DMS114 treated with DMSO at 0.1 percent for 48 hours (cell line): Measurements from ENCODE around the gene NT5DC1.

ENCODE experiments used
- DNase-seq: peaks from one replicate; lab custom pipeline; 2025; ENCODE audit not compliant: unreplicated experiment; lab: John Stamatoyannopoulos, UW

The NT5DC1 gene

GRCh38 chr6:116189472-116189871 is 88.8 kb downstream of the NT5DC1 start:
- DNase-seq, result no peak

- DNase-seq, result no peak
Observed at GRCh38 chr6:116190550-116190949, 89.9 kb downstream of the NT5DC1 start.

DNA sequence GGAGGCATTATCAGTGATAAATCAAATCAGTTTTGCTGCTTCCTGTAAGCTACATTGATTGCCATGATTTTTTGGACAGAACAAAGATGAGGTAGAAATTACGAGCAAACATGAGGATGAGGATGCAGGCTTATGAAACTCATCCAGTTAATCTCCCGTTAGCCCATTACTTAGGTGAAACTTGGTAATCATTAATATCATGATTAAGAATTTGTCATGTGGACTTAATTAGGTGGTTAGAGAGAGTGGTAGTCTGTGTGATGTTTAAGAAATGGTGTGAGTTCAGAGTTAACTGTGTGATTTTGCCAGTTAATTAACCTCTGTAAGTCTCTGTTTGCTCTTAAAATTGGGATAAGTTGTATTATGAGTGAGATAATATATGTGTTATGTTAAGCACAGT is 91.2 kb downstream of the NT5DC1 start:
- no peak for DNase-seq

DNA sequence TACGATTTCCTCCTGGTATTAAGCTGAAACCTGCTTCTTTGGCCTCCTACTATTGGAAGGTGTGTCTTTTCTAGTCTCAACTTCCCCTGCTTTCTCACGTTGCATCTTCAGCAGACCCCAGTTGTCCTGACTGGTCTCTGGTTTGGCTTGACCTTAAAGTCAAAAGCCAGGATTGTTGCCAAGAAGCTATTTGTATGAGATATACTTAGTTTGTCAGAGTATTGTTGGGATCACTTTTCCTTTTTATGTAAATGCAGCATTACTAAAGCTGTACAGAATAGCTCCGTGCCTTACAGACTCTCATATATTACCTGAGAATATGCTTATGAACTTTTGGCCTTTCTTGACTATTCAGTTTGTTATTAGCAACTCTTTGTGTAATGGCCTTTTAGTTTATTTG is 92.1 kb downstream of the NT5DC1 start:
- DNase-seq, result no peak

DNA sequence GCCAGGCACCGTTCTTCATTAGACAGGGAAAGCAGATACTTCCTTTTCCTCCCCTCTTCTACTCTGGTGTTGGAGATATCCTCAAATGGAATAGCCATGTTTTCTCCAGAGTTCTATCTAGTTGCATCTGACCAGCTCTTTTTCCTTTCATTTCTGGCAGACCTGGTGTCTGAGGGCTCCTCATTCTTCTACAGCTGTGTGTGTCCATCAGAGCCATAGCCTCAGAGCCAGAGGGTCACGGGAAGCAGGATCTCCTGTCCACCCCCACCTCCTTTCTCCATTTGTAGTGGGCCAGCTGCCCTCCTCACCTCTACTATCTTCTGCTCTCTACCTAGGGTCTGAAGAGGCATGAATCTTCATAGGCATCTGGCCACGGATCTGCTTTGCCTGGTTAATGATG is 96.2 kb downstream of the NT5DC1 start:
- no peak for DNase-seq

GRCh38 chr6:116200619-116201249 is 100.1 kb downstream of the NT5DC1 start:
- no peak for DNase-seq

DNA sequence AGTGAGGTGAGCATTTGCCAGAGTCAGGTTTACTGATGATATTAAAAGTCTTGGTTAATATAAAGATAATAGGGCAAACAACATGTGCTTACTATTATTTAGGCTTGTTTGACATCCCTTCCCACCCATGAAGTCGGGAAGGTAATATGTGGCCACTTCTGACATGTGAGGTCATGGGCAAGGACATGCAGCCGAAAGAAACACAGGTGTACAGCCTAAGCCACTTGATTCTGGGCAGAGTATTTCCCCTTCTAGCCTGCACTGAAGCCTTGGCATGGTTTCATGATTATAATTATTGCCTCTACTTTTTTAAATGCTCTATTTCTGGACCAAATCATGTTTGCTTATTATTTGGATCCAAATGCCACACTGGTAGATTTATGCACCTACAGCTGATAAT is 100.9 kb downstream of the NT5DC1 start:
- DNase-seq, result no peak

DNA sequence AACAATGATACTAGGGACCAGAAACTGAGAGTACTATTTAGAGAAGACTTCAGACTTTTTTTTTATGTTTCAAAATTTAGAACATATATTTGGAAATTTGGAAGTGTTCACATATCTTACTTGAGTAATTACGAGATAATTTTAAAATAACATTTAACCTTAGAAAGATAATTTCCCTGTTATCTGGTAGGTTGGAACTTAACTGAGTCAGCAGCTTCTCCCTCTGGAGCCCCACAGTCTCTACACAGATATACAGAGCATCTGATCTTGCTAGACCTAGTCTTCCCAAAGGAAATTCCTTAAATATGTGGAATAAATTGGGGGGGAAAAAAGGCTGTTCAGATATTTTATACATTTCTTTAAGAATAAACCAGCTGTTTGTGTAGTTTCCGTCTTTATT is 104.6 kb downstream of the NT5DC1 start:
- DNase-seq, result no peak

- DNase-seq, result no peak
Observed at GRCh38 chr6:116206231-116206903, 105.7 kb downstream of the NT5DC1 start.

DNA sequence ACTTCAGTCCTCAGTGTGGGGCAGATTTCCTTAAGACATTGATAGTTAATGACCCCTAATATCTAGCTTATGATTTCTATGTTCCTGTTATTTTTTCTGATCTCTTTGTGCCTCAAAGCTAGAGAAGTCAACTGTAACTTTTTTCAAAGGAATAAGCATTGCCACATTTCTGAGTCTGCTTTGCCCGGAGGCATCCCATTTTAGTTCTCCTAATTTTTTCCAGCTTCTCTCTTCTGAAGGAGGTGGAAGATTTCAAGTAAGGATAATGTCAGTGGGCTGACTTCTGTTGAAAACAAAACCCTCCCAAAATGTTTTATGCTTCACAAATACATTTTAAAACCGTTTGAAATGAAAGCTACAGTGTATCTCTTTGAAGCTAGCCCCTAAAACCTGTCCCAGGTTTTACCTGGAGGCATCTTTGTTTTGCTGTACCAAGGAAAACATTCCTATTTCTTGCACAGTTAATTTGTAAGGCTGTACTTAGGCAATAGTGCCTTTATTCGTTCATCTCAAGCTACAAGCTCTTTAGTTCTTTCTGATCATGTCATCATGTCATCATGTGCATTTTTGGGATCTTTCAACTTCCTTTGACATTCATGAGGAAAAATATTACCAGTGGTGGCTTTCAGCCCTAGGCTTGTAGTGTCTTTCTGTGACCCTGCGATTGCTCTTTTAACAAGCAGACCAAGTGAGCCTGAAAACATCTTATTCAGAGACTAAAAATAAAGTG is 107.6 kb downstream of the NT5DC1 start:
- DNase-seq, result no peak

GRCh38 chr6:116210316-116210715 is 109.7 kb downstream of the NT5DC1 start:
- no peak for DNase-seq

DNA sequence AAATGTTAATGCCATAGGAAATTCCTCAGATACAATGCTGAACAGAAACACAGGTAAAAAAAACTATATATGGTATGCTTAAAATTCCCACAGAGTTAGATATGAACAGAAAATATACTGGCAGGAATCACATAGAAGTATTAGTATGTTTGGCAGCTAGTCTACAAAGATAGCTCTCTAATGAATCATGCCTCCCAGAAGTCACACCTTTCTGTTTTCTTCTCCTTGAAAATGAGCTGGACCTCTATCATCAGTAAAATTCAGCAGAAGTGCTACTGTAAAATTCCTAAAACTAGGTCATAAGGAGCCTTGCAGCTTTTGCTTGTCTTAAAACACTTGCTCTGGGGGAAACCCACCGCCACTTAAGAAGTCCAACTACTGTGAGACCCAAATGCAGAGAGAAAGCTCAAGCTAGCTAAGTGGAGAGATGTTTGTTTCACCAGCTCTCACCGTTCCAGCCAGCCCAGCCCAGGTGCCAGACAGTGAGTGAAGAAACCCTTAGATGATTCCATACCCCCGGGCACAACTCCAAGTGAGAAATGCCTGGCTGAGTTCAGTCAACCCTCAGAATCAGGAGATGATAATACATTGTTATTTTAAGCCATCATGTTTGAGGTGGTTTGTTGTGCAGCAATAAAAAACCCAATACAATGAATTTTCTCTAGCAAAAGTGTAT is 110.2 kb downstream of the NT5DC1 start:
- DNase-seq, result no peak

- no peak for DNase-seq
Observed at GRCh38 chr6:116214681-116215080, 114.0 kb downstream of the NT5DC1 start.

DNA sequence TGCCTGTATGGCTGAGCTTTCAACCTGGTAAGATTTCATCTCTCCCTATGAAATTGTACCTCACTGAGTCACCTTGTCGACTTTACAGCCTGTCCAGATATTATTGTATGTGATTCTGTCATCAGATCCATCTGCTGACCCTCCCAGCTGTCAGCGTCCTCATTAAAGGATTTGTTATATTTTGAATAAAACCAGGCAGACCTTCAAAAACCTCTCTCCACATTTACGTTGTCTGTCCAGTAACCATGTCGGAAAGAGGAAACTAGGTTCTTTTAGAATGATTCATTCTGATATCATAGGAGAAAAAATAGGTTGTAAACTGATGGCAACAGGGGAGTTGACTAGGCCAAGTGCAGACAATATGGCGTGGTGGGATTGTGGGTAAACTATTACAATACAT is 114.8 kb downstream of the NT5DC1 start:
- no peak for DNase-seq

DNA sequence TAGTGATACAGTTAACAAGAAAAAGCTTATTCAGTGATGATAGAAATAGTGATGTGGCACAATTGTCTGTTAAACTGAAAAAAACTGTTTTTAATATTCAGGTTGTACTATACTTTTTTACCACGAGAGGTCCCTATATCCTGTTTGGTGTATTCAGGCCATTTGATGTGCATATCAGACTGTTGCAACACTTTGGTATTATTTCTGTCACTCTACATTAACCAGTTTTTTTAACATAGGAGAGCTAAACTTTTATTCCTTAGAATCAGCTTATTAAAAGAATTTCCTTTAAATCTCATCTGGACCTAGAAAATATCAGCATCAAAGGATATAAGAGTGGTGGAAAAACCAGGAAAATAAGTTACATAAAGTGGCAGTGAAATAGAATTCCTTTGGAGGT is 116.4 kb downstream of the NT5DC1 start:
- DNase-seq, result peak; percentile 36

DNA sequence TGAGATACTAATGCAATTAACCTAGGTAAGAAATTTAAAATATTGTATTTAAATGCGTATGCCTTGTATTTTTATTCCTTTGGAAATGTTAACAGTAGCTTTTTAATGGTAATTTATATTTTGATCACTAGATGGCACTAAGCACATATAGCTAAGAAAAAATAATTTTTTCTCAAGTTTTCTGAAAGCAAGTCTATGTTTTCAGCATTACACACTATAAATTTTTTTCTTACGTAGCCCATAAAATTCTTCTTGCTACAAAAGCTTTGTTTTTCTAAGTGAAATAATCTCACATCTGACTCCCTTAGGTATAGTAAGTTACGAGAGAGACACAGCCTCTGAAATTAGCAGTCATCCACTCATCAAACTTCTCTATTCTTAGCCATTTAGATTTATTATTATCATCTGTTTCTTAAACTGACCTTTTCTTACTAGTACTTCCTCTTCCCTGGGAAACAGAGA is 117.5 kb downstream of the NT5DC1 start:
- peak; percentile 31 for DNase-seq

DNA sequence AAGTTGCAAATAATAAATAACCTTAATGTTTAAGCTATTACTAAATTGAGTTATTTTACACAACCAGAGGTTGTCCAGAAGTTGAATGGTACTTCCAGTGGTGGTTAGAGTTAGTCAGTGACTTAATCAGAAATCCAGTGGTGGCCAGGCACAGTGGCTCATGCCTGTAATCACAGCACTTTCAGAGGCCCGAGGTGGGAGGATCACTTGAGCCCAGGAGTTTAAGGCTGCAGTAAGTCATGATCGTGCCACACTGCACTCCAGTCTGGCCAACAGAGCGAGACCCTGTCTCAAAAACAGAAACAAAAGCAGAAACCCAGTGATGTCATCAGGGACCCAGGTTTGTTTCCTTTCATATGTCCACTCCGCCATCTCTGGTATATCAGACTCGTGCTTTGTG is 118.2 kb downstream of the NT5DC1 start:
- no peak for DNase-seq

DNA sequence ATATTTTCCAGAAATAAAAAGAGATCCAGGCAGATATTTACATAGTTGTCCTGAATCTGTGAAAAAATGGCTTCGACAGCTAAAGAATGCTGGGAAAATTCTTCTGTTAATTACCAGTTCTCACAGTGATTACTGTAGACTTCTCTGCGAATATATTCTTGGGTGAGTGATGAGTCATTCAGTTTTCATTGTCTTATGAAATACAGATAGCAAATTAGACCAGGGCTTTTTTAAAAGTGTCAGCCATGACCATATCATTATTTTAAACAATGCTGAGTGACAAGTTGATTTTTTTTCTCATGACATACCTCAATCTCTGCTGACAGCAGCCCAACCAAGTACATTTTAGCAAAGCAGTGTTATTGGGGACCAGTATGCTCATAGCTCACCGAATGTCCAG is 120.4 kb downstream of the NT5DC1 start:
- DNase-seq, result no peak

DNA sequence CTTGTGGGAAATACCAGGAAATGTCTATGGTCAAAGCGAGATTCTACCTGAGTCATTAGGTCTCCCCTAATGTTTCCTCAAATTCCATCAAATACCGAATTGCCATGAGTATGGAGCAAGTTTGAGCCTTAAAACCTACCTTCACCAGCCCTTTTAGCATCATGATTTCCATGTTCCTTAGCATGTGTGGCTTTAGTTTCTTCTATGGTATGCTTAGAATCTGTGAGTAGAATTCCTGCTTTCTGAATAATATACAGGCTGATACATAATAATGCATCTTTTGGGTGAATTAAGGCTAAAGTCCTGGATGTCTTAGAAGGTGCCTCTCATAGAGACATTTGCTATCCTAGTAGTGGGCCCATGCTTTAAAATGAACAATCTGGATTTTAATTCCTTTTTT is 121.3 kb downstream of the NT5DC1 start:
- DNase-seq, result no peak

DNA sequence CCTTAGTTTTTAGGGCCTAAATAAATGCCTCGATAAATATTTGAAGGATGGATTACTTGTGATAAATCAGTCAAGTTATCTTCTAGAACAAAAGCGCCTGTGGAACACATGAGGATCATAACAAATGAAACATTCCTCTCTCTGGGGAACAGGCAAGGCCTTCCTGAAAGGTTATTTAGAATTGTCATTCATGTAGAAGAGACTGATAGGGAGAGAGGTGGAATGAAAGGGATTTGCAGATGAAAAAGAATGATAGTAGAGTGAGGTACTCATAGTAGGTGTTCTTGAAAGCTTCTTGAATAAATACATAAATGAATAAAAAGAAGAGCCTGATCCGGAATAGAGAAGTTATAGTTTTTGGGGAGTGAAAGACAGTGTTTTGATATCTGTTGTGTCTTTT is 122.7 kb downstream of the NT5DC1 start:
- no peak for DNase-seq

DNA sequence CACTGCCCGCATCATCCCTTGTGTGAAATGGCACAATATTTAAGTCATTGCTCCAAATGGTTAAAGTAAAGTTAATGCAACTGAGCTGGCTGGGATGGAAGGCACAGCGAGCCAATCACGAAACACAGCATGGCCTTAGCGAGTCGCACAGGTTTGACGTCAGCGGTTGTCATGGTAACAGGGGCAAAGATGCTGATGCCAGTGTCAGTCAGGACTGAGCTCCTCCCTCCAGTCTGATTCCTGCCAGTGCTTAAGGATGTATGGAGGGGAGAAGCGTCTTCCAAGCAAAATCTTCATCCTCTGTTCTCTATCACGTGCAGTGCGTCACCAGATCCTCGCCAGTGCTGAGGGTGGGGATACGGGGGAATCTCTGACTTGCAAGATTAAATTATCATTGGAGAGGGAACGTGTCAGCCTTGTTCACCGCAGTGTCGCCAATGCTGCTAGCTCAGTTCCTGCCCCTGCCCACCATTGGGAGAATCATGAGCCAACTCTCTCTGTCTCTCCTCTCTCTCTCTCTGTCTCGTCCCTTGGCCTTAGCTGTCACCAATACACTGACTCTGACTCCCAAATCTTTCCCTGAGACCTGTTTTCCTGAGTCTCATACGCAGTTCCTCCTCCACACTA is 128.7 kb downstream of the NT5DC1 start:
- peak; percentile 13 for DNase-seq
